A549 (cell line): ENCODE measurements around the gene HOXB7.

ENCODE experiments used
- EP300 ChIP-seq, 2 experiments: fragments of >200 bp; sonication (Bioruptor Twin); formaldehyde crosslinking; IDR thresholded peaks; 2 replicates in 1 of 2; 3 replicates in 1 of 2; pipeline ENCODE4 v1.6.1; 2016 to 2017
- MAZ ChIP-seq: fragments of 150-350 bp; IDR thresholded peaks from 2 replicates; pipeline ENCODE4 v1.6.1; 2014; ENCODE audit warnings: antibody characterized with exemption, low read depth, low read length, borderline replicate concordance
- PHF8 ChIP-seq: fragments of 200-600 bp; sonication (generic); IDR thresholded peaks from 2 replicates; pipeline ENCODE4 v1.6.1; 2016; ENCODE audit warnings: low read depth, mild to moderate bottlenecking, antibody characterized with exemption, moderate library complexity, borderline replicate concordance
- POLR2A ChIP-seq: IDR thresholded peaks from 2 replicates; pipeline ENCODE4 v1.6.1; 2012; ENCODE audit warnings: mild to moderate bottlenecking, low read length
- ZSCAN20 ChIP-seq: fragments of 250-450 bp; sonication (Bioruptor Pico); IDR thresholded peaks from 2 replicates; pipeline ENCODE4 v1.8.0; 2022; ENCODE audit warnings: mild to moderate bottlenecking, moderate library complexity
- TF ChIP-seq, protein P1 (sequence below): fragments of >200 bp; sonication (Bioruptor Twin); formaldehyde crosslinking; IDR thresholded peaks from 3 replicates; pipeline ENCODE4 v1.5.1; 2016

DNA sequence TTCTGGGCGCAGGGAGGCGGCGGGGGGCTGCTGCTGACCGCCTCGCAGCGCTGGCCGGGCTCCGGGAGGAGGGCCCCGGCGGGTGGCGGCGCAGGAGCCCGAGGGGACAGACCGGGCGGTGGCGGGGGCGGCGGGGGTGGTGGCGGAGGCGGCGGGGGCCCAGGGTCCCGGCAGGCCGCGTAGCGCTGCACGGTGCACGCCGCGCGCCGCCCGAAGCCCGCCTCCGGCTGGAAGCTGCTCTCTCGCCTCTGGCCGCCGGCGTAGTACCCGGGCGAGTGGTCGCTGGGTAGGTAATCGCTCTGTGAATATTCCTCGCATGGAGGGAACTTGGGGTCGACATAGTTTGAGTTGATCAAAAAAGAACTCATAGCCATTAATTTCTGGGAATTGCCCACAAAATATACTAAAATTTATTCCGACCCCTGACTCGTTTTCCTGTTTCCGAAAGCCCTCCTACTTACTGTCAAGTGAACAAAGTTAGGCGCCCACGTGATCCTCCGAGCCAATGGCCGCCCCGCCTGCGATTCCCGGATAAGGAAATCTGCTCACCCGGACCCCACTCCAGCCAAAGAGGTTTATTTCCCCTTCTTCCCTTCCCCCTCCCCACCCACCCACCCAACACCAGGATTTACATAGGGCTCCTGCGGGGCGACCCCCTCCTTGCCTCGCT, 32.7 kb downstream of the HOXB7 start, which contains the start of gene HOXB4:
- TF ChIP-seq PHF8 (no peak), ZSCAN20 (no peak), MAZ (no peak), EP300 (IDR thresholded peaks at IDR 0.05) (no peak), POLR2A (no peak)
- TF ChIP-seq, protein P1, sequence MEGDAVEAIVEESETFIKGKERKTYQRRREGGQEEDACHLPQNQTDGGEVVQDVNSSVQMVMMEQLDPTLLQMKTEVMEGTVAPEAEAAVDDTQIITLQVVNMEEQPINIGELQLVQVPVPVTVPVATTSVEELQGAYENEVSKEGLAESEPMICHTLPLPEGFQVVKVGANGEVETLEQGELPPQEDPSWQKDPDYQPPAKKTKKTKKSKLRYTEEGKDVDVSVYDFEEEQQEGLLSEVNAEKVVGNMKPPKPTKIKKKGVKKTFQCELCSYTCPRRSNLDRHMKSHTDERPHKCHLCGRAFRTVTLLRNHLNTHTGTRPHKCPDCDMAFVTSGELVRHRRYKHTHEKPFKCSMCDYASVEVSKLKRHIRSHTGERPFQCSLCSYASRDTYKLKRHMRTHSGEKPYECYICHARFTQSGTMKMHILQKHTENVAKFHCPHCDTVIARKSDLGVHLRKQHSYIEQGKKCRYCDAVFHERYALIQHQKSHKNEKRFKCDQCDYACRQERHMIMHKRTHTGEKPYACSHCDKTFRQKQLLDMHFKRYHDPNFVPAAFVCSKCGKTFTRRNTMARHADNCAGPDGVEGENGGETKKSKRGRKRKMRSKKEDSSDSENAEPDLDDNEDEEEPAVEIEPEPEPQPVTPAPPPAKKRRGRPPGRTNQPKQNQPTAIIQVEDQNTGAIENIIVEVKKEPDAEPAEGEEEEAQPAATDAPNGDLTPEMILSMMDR = no peak
